Kidney capillary endothelial cell (primary cell): Measurements from ENCODE around the gene UBL7.

Experiments
- DNase-seq: peaks from one replicate; pipeline ENCODE4 v3.0.0-alpha.2; 2018; ENCODE audit warnings: low spot score

The UBL7 gene

GRCh38 chr15:74441248-74441941 lies 19.6 kb downstream of the UBL7 start:
- no peak for DNase-seq

- DNase-seq, result peak; percentile 69
Observed at GRCh38 chr15:74438721-74439316, 22.1 kb downstream of the UBL7 start.

DNA sequence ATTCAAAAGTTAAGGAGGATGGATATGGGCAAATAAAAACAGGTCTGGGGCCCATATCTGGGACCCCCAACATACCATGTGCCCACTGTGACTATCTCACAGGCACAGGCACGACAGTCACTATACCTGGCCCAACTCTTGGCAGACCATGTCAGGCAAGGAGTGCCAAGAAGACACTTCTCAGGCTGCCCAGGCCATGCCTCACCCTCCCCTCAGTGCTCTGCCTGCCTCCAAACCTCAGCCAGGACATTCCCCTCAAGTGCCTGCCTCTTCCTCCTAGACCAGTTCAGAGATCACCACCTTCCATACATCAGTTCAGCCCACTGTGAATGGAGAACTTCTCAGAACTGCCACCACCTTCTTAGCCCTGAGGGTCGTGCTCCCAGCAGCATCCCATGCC lies 22.8 kb downstream of the UBL7 start:
- DNase-seq, result no peak

GRCh38 chr15:74434263-74435136 lies 26.5 kb downstream of the UBL7 start:
- DNase-seq, result no peak

DNA sequence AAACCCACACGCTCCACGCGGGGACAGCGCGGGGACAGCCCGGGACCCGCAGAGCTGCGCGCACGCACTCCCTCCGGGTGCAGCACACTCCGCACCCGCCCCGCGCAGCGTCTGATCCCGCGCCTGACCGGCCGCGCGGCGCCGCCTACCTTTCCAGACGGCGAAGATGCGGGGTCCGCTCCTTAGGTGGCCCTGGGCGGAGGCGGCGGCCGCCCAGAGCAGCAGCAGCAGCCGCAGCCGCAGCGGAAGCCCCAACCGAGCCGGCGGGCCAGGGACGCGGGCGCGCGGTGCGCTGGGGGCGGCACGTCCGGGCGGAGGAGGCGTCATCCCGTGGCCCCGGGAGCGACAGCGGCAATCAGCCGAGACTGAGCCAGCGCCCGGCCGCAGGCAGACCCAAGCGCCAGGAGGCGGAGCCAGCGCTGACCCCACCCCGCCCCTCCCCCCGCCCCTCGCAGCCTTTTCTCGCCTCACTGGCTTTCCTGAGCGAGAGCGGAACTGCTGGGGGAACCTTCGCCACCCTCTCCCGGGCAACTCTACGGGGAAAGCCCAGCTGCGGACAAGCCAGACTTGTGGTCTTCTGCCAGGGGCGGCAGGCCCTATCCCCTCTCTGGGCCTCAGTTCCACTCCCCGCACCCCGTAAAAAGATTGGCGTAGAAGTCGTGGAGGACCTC lies 27.2 kb downstream of the UBL7 start, which contains the start of gene SEMA7A:
Gene SEMA7A, minus strand, starts transcription at position 367 of the 671 bp plus-strand sequence. Its CDS starts 40 bp downstream, at position 327.
- peak; percentile 61 for DNase-seq

DNA sequence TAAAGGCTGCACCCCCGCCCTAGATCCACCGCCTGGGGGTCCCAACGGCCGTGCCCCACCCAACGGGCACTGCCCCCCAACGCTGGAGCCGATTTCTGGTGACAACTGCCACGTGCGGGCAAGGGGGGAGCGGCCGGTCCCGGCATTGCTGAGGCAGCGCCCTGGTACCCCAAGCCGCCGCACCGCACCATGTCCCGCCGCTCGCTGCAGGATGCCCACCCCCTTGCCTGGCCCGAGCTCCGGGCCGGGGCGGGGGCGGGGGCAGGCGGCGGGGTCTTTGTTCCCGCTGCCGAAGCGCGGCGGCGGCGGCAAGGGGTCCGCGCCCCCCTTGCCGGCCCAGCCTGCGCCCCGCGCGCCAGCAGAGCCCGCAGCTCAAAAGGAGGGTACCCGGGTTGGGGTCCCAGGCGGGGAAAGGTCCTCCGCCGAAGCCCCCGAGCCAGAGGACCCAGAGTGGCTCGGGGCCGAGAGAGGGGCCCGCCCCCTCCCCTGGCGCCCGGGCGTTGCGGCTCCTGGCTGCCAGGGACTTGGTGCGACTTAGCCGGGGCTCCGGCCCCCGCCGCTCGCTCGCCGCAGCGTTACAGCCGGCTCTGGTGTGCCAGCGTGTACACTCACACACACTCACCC lies 27.9 kb downstream of the UBL7 start:
- DNase-seq, result no peak

- DNase-seq, result no peak
Observed at GRCh38 chr15:74432271-74432967, 28.5 kb downstream of the UBL7 start.

DNA sequence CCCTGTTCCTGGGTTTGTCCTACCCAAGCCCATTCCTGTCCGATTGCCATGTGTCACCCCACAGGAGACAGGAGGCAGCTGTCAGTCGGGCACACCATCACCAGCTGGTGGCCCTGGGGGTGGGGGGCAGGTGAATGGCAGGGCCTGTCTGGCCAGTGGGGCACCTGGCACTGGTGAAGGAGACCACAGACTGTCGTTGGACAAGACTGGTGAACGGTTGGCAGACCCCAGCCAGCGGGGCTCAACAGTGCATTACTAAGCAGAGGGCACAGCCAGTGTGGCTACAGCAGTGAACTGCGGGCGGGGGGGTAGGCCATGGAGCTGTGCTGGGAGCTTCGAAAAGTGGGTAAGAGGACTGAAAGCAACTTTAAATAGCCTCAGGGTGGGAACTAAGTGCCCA lies 29.3 kb downstream of the UBL7 start:
- no peak for DNase-seq

GRCh38 chr15:74431116-74431515 lies 29.8 kb downstream of the UBL7 start:
- DNase-seq, result no peak

- no peak for DNase-seq
Observed at GRCh38 chr15:74430510-74430951, 30.4 kb downstream of the UBL7 start.

DNA sequence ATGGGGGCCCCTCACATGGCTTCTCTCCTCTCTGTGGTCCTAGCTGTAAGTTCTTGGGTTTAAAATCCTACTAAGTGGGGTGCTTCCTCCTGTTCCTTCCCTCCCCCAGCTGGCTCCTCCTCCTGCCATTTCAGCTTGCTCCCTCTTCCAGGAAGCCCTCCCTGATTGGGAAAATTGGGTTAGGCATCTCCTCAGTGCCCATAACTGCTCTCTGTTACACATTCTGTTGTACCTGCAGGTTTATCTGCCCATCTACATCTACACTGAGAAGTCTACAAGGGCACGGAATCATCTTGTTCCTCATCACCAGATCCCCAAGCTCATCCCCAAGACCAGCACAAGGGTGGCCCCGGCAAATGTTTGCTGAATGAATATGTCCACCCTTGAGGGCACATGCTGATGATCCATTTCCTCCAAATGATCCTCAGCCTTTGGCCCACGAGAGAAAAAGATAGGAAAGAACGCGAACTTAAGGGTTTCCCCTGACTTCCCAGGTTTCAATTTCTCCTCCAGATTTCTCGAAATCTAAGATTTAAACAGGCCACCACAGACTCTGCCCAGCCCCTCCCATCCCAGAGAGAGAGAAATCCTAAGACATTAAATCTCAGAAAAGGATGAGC lies 31.1 kb downstream of the UBL7 start:
- DNase-seq, result no peak

- DNase-seq, result no peak
Observed at GRCh38 chr15:74428970-74429780, 31.8 kb downstream of the UBL7 start.

- DNase-seq, result no peak
Observed at GRCh38 chr15:74428442-74428787, 32.5 kb downstream of the UBL7 start.

GRCh38 chr15:74427607-74428441 lies 33.1 kb downstream of the UBL7 start:
- DNase-seq, result no peak

DNA sequence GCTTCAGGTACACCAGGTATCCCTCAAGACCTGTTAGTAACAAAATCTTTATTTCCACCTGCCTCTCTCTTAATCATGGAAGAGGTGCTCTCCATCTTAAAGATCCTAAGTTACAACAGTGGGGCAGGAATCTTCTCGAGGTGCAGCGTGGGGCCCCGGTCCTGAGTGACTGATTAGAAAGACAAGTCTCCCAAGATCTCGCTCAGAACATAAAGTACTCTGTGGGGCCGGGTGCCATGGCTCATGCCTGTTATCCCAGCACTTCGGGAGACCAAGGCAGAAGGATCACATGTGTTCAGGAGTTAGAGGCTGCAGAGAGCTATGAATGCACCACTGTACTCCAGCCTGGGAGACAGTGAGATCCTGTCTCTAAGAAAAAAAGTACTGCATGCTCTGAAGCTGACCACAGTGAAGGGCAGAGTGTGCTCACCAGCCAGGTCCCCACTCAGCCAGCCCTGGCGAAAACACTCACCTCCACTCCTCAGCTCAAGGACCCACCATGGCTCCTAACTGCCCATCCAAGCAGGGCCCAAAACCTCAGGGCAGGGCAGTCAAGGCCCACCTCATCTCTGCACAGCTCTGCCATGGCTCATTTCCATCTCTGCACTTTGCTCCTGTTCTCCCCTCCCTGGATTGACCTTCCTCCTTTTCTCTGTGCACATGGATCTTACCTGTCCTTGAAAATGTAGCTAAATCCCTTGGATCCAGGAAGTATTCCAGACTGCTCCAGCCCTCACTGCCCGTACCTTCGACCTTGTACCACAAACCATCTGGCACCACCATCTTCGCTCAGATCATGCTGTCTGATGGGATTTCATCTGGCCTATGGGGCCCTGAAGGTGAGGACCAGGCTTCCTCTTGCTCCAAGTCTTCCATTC lies 34.3 kb downstream of the UBL7 start:
- DNase-seq, result no peak

GRCh38 chr15:74425630-74426029 lies 35.3 kb downstream of the UBL7 start:
- no peak for DNase-seq

DNA sequence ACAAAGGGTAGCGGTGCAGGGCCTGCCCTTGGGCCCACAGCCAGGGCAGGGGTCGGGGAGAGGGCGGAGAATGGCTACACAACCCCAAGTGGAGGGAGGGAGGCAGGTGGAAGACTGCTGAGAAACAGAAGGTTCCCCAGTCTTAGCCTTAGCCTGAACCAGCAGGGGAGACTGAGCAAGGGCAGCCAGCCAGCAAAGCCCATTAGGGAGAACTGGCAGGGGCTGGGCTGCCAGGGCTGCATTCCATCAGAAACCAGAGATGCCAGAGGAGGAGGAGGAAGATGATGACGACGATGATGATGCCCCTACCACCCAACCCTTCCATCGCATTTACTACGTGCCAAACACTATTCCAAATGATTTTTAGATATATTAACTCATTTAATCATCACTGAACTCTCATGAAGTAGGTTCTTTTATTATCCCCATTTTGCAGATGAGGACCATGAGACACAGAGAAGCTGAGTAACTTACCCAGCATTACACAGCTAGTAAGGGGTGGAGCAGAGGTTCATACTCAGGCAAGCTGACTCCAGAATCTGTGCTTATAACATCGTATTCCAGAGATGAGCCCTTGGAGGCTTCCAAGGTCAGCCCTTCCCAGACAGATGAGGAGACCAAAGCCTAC lies 35.9 kb downstream of the UBL7 start:
- DNase-seq, result no peak
